ENCODE results near the gene MCCC2.
"Not testable (repeated sequence)": the region's sequence is repeated elsewhere in the genome, so short reads cannot be mapped to it uniquely, and the experiment has no call there.

The MCCC2 gene

GRCh38 chr5:71662381-71662780 is 75.2 kb downstream of the MCCC2 start:
- Histone ChIP-seq H3K9me3 (ENCODE audit: control insufficient read depth in 2 of 2, low read length in 2 of 2) (no peaks in the 10 kb centered on the region), H3K9ac (ENCODE audit: low read length in 2 of 2) (no peak overlapping the region), H3K4me3 (ENCODE audit: low read length in 2 of 2) (no peak overlapping the region), H3K27me3 (ENCODE audit: control insufficient read depth in 1 of 2, insufficient read depth in 2 of 2, low read length in 2 of 2) (no peaks in the 10 kb centered on the region), H3K36me3 (ENCODE audit: control insufficient read depth in 2 of 2, insufficient read depth in 2 of 2, low read length in 2 of 2) (peaks cover 4 to 6% of the 10 kb centered on the region in 2 donors), H3K4me1 (ENCODE audit: control insufficient read depth, insufficient read depth, low read length) (no peaks in the 10 kb centered on the region), H3K27ac (ENCODE audit: low read length) (no peak overlapping the region)

GRCh38 chr5:71663191-71663969 is 76.2 kb downstream of the MCCC2 start:
- Histone ChIP-seq H3K36me3 (ENCODE audit: control insufficient read depth in 2 of 2, insufficient read depth in 2 of 2, low read length in 2 of 2) (no peaks in the 10 kb centered on the region), H3K4me3 (ENCODE audit: low read length in 2 of 2) (no peak overlapping the region), H3K4me1 (ENCODE audit: control insufficient read depth, insufficient read depth, low read length) (no peaks in the 10 kb centered on the region), H3K9ac (ENCODE audit: low read length in 2 of 2) (no peak overlapping the region), H3K27ac (ENCODE audit: low read length) (no peak overlapping the region), H3K9me3 (ENCODE audit: control insufficient read depth in 2 of 2, low read length in 2 of 2) (no peaks in the 10 kb centered on the region), H3K27me3 (ENCODE audit: control insufficient read depth in 1 of 2, insufficient read depth in 2 of 2, low read length in 2 of 2) (no peaks in the 10 kb centered on the region)

GRCh38 chr5:71664615-71665014 is 77.5 kb downstream of the MCCC2 start:
- H3K4me1 ChIP-seq (ENCODE audit: control insufficient read depth, insufficient read depth, low read length); H3K27ac ChIP-seq (ENCODE audit: low read length); H3K9ac ChIP-seq (ENCODE audit: low read length in 2 of 2); H3K9me3 ChIP-seq (ENCODE audit: control insufficient read depth in 2 of 2, low read length in 2 of 2); H3K27me3 ChIP-seq (ENCODE audit: control insufficient read depth in 1 of 2, insufficient read depth in 2 of 2, low read length in 2 of 2); H3K36me3 ChIP-seq (ENCODE audit: control insufficient read depth in 2 of 2, insufficient read depth in 2 of 2, low read length in 2 of 2); H3K4me3 ChIP-seq (ENCODE audit: low read length in 2 of 2): not testable (repeated sequence)

- Histone ChIP-seq H3K4me1 (ENCODE audit: control insufficient read depth, insufficient read depth, low read length) (no peaks in the 10 kb centered on the region), H3K27me3 (ENCODE audit: control insufficient read depth in 1 of 2, insufficient read depth in 2 of 2, low read length in 2 of 2) (no peaks in the 10 kb centered on the region), H3K9ac (ENCODE audit: low read length in 2 of 2) (no peak overlapping the region), H3K27ac (ENCODE audit: low read length) (no peak overlapping the region), H3K36me3 (ENCODE audit: control insufficient read depth in 2 of 2, insufficient read depth in 2 of 2, low read length in 2 of 2) (no peaks in the 10 kb centered on the region), H3K9me3 (ENCODE audit: control insufficient read depth in 2 of 2, low read length in 2 of 2) (no peaks in the 10 kb centered on the region), H3K4me3 (ENCODE audit: low read length in 2 of 2) (no peak overlapping the region)
Observed at GRCh38 chr5:71666321-71666720, 79.2 kb downstream of the MCCC2 start.

GRCh38 chr5:71677977-71678376 is 90.8 kb downstream of the MCCC2 start:
- Histone ChIP-seq H3K27ac (ENCODE audit: low read length) (no peak overlapping the region), H3K9ac (ENCODE audit: low read length in 2 of 2) (no peak overlapping the region), H3K4me3 (ENCODE audit: low read length in 2 of 2) (no peak overlapping the region), H3K4me1 (ENCODE audit: control insufficient read depth, insufficient read depth, low read length) (no peaks in the 10 kb centered on the region), H3K36me3 (ENCODE audit: control insufficient read depth in 2 of 2, insufficient read depth in 2 of 2, low read length in 2 of 2) (no peaks in the 10 kb centered on the region), H3K9me3 (ENCODE audit: control insufficient read depth in 2 of 2, low read length in 2 of 2) (no peaks in the 10 kb centered on the region), H3K27me3 (ENCODE audit: control insufficient read depth in 1 of 2, insufficient read depth in 2 of 2, low read length in 2 of 2) (peaks cover 0 to 2% of the 10 kb centered on the region in 2 donors)

GRCh38 chr5:71679714-71680113 is 92.6 kb downstream of the MCCC2 start:
- H3K4me1 ChIP-seq (ENCODE audit: control insufficient read depth, insufficient read depth, low read length): no peaks in the 10 kb centered on the region
- H3K9me3 ChIP-seq (ENCODE audit: control insufficient read depth in 2 of 2, low read length in 2 of 2): no peaks in the 10 kb centered on the region
- peaks cover 0 to 2% of the 10 kb centered on the region in 2 donors for H3K27me3 ChIP-seq (ENCODE audit: control insufficient read depth in 1 of 2, insufficient read depth in 2 of 2, low read length in 2 of 2)
- H3K27ac ChIP-seq (ENCODE audit: low read length): no peak overlapping the region
- H3K9ac ChIP-seq (ENCODE audit: low read length in 2 of 2): no peak overlapping the region
- H3K36me3 ChIP-seq (ENCODE audit: control insufficient read depth in 2 of 2, insufficient read depth in 2 of 2, low read length in 2 of 2): no peaks in the 10 kb centered on the region
- H3K4me3 ChIP-seq (ENCODE audit: low read length in 2 of 2): no peak overlapping the region

- no peak overlapping the region for H3K27ac ChIP-seq (ENCODE audit: low read length)
- H3K4me1 ChIP-seq (ENCODE audit: control insufficient read depth, insufficient read depth, low read length): no peaks in the 10 kb centered on the region
- H3K36me3 ChIP-seq (ENCODE audit: control insufficient read depth in 2 of 2, insufficient read depth in 2 of 2, low read length in 2 of 2): no peaks in the 10 kb centered on the region
- H3K4me3 ChIP-seq (ENCODE audit: low read length in 2 of 2): no peak overlapping the region
- peaks cover 0 to 2% of the 10 kb centered on the region in 2 donors for H3K27me3 ChIP-seq (ENCODE audit: control insufficient read depth in 1 of 2, insufficient read depth in 2 of 2, low read length in 2 of 2)
- no peaks in the 10 kb centered on the region for H3K9me3 ChIP-seq (ENCODE audit: control insufficient read depth in 2 of 2, low read length in 2 of 2)
- H3K9ac ChIP-seq (ENCODE audit: low read length in 2 of 2): no peak overlapping the region
Observed at GRCh38 chr5:71680510-71680909, 93.4 kb downstream of the MCCC2 start.

- H3K27ac ChIP-seq (ENCODE audit: low read length): no peak overlapping the region
- H3K4me3 ChIP-seq (ENCODE audit: low read length in 2 of 2): no peak overlapping the region
- H3K27me3 ChIP-seq (ENCODE audit: control insufficient read depth in 1 of 2, insufficient read depth in 2 of 2, low read length in 2 of 2): peaks cover 0 to 2% of the 10 kb centered on the region in 2 donors
- no peaks in the 10 kb centered on the region for H3K36me3 ChIP-seq (ENCODE audit: control insufficient read depth in 2 of 2, insufficient read depth in 2 of 2, low read length in 2 of 2)
- H3K9ac ChIP-seq (ENCODE audit: low read length in 2 of 2): no peak overlapping the region
- no peaks in the 10 kb centered on the region for H3K9me3 ChIP-seq (ENCODE audit: control insufficient read depth in 2 of 2, low read length in 2 of 2)
- H3K4me1 ChIP-seq (ENCODE audit: control insufficient read depth, insufficient read depth, low read length): no peaks in the 10 kb centered on the region
Observed at GRCh38 chr5:71681296-71681695, 94.2 kb downstream of the MCCC2 start.

- Histone ChIP-seq H3K27me3 (ENCODE audit: control insufficient read depth in 1 of 2, insufficient read depth in 2 of 2, low read length in 2 of 2) (no peaks in the 10 kb centered on the region), H3K36me3 (ENCODE audit: control insufficient read depth in 2 of 2, insufficient read depth in 2 of 2, low read length in 2 of 2) (no peaks in the 10 kb centered on the region), H3K4me3 (ENCODE audit: low read length in 2 of 2) (no peak overlapping the region), H3K4me1 (ENCODE audit: control insufficient read depth, insufficient read depth, low read length) (no peaks in the 10 kb centered on the region), H3K27ac (ENCODE audit: low read length) (no peak overlapping the region), H3K9ac (ENCODE audit: low read length in 2 of 2) (no peak overlapping the region), H3K9me3 (ENCODE audit: control insufficient read depth in 2 of 2, low read length in 2 of 2) (no peaks in the 10 kb centered on the region)
Observed at GRCh38 chr5:71684309-71684708, 97.2 kb downstream of the MCCC2 start.

GRCh38 chr5:71693828-71694427 is 106.8 kb downstream of the MCCC2 start:
- H3K36me3 ChIP-seq (ENCODE audit: control insufficient read depth in 2 of 2, insufficient read depth in 2 of 2, low read length in 2 of 2): no peaks in the 10 kb centered on the region
- H3K27me3 ChIP-seq (ENCODE audit: control insufficient read depth in 1 of 2, insufficient read depth in 2 of 2, low read length in 2 of 2): peaks cover 0 to 4% of the 10 kb centered on the region in 2 donors
- H3K9ac ChIP-seq (ENCODE audit: low read length in 2 of 2): no peak overlapping the region
- H3K4me3 ChIP-seq (ENCODE audit: low read length in 2 of 2): no peak overlapping the region
- no peaks in the 10 kb centered on the region for H3K4me1 ChIP-seq (ENCODE audit: control insufficient read depth, insufficient read depth, low read length)
- no peaks in the 10 kb centered on the region for H3K9me3 ChIP-seq (ENCODE audit: control insufficient read depth in 2 of 2, low read length in 2 of 2)
- H3K27ac ChIP-seq (ENCODE audit: low read length): no peak overlapping the region

- Histone ChIP-seq H3K9me3 (ENCODE audit: control insufficient read depth in 2 of 2, low read length in 2 of 2) (no peaks in the 10 kb centered on the region), H3K27ac (ENCODE audit: low read length) (no peak overlapping the region), H3K4me1 (ENCODE audit: control insufficient read depth, insufficient read depth, low read length) (no peaks in the 10 kb centered on the region), H3K27me3 (ENCODE audit: control insufficient read depth in 1 of 2, insufficient read depth in 2 of 2, low read length in 2 of 2) (peaks cover 0 to 7% of the 10 kb centered on the region in 2 donors), H3K36me3 (ENCODE audit: control insufficient read depth in 2 of 2, insufficient read depth in 2 of 2, low read length in 2 of 2) (no peaks in the 10 kb centered on the region), H3K9ac (ENCODE audit: low read length in 2 of 2) (no peak overlapping the region), H3K4me3 (ENCODE audit: low read length in 2 of 2) (no peak overlapping the region)
Observed at GRCh38 chr5:71695071-71695470, 107.9 kb downstream of the MCCC2 start.
